ENCODE data around the gene CCDC85C. TPM values are rescaled to one million over a fixed set of nuclear protein-coding genes. Genes with fewer than 3 reads are reported as not detected.

CCDC85C gene
- total RNA-seq, 2 experiments from 2014 or later: 5.8 to 7.5 TPM

DNA sequence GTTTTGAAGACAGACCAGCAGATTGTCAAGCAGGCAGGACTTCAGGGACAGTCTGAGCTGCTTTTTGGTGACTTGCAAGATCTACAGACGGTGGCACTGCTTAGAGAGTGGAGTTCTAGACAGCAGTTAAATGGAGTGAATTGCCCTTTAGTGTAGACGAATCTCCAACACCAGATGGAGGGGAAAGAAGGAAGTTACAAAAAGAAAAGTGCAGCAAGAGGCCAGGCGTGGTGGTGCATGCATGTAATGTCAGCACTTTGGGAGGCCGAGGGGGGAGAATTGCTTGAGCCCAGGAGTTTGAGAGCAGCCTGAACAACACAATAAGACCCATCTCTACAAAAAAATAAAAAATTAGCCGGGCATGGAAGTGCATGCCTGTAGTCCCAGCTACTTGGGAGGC is 32.5 kb upstream of the CCDC85C start:
- Histone ChIP-seq H3K36me3 (ENCODE audit: insufficient read depth, low read length) (no peaks in the 10 kb centered on the region), H3K27me3 (ENCODE audit: control insufficient read depth in 1 of 2, insufficient read depth in 2 of 2, low read length in 2 of 2) (no peaks in the 10 kb centered on the region), H3K4me1 (ENCODE audit: insufficient read depth, low read length) (no peaks in the 10 kb centered on the region), H3K27ac (ENCODE audit: low read depth in 1 of 2, low read length in 2 of 2) (no peak overlapping the region), H3K4me3 (ENCODE audit: low read length) (no peak overlapping the region), H3K9me3 (ENCODE audit: control insufficient read depth in 1 of 2, insufficient read depth in 1 of 2, low read length in 2 of 2) (no peaks in the 10 kb centered on the region)
- intact Hi-C loops (cut with DNase I, micrococcal nuclease): no loop called here
- ChIA-PET CTCF (no interaction called here), POLR2A (no interaction called here)
- ATAC-seq (ENCODE audit: poor library complexity): no peak
- H3K9me3 Mint-ChIP-seq: no peaks in the 10 kb centered on the region
- no peak overlapping the region for H3K27ac Mint-ChIP-seq
- no peak for DNase-seq
- H3K27me3 Mint-ChIP-seq: no peaks in the 10 kb centered on the region
- no peaks in the 10 kb centered on the region for H3K4me1 Mint-ChIP-seq (ENCODE audit: low read depth)
- TF ChIP-seq, protein P1, sequence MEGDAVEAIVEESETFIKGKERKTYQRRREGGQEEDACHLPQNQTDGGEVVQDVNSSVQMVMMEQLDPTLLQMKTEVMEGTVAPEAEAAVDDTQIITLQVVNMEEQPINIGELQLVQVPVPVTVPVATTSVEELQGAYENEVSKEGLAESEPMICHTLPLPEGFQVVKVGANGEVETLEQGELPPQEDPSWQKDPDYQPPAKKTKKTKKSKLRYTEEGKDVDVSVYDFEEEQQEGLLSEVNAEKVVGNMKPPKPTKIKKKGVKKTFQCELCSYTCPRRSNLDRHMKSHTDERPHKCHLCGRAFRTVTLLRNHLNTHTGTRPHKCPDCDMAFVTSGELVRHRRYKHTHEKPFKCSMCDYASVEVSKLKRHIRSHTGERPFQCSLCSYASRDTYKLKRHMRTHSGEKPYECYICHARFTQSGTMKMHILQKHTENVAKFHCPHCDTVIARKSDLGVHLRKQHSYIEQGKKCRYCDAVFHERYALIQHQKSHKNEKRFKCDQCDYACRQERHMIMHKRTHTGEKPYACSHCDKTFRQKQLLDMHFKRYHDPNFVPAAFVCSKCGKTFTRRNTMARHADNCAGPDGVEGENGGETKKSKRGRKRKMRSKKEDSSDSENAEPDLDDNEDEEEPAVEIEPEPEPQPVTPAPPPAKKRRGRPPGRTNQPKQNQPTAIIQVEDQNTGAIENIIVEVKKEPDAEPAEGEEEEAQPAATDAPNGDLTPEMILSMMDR (IDR thresholded peaks at IDR 0.05): no peak
- H3K36me3 Mint-ChIP-seq (ENCODE audit: low read depth): no peaks in the 10 kb centered on the region
- H3K4me3 Mint-ChIP-seq: no peak overlapping the region

DNA sequence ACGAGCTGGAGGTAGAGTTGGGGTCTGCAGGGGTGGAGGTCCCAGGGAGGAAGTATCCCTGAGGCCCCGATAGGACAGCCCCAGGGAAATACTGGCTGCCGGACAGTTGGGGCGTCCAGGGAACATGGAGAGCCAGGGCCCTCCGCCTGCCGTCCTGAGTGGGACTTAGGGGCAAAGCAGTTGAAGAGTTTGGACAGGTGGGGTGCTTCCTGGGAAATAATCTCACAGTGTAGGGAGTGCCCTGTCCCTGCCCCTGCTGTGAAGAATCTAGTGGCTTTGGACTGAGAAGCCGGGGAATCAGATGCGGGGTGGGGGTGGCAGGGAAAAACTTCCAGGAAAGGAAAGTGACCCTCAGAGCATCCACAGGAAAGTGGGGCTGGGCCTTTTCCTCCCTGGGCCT is 31.1 kb upstream of the CCDC85C start:
- intact Hi-C loops (cut with DNase I, micrococcal nuclease): no loop called here
- no peak overlapping the region for H3K4me3 ChIP-seq (ENCODE audit: low read length)
- TF ChIP-seq, protein P1 (IDR thresholded peaks at IDR 0.05): no peak
- ATAC-seq (ENCODE audit: poor library complexity) (no peak), DNase-seq (no peak)
- H3K27me3 Mint-ChIP-seq: no peaks in the 10 kb centered on the region
- no peaks in the 10 kb centered on the region for H3K36me3 Mint-ChIP-seq (ENCODE audit: low read depth)
- H3K4me1 ChIP-seq (ENCODE audit: insufficient read depth, low read length): no peaks in the 10 kb centered on the region
- no peak overlapping the region for H3K4me3 Mint-ChIP-seq
- H3K36me3 ChIP-seq (ENCODE audit: insufficient read depth, low read length): no peaks in the 10 kb centered on the region
- ChIA-PET CTCF (no interaction called here), POLR2A (no interaction called here)
- H3K27me3 ChIP-seq (ENCODE audit: control insufficient read depth in 1 of 2, insufficient read depth in 2 of 2, low read length in 2 of 2): no peaks in the 10 kb centered on the region
- H3K9me3 ChIP-seq (ENCODE audit: control insufficient read depth in 1 of 2, insufficient read depth in 1 of 2, low read length in 2 of 2): no peaks in the 10 kb centered on the region
- H3K27ac Mint-ChIP-seq: no peak overlapping the region
- no peaks in the 10 kb centered on the region for H3K4me1 Mint-ChIP-seq (ENCODE audit: low read depth)
- no peaks in the 10 kb centered on the region for H3K9me3 Mint-ChIP-seq
- H3K27ac ChIP-seq (ENCODE audit: low read depth in 1 of 2, low read length in 2 of 2): no peak overlapping the region

DNA sequence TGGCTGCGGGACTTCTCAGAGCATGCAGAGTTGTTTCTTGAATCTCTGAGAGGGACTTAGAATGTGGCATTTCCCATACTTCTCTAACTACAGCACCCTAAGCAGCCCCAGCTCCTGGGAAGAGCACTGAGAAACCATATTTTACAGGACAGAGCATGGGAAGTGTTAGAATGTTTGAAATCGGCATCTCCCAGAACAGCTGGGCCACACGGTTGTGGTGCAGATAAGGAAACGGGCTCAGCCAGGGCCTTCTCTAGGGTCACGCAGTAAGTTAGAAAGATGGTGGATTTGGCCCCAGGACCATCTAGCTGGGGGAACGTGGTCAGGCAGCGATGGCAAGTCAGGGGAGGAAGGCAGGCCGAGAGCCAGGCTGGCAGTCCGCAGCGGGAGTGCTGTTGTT is 30.4 kb upstream of the CCDC85C start:
- TF ChIP-seq, protein P1 (IDR thresholded peaks at IDR 0.05): no peak
- H3K27me3 Mint-ChIP-seq: no peaks in the 10 kb centered on the region
- no peaks in the 10 kb centered on the region for H3K9me3 Mint-ChIP-seq
- DNase-seq (no peak), ATAC-seq (ENCODE audit: poor library complexity) (no peak)
- H3K4me1 Mint-ChIP-seq (ENCODE audit: low read depth): no peaks in the 10 kb centered on the region
- Histone ChIP-seq H3K27me3 (ENCODE audit: control insufficient read depth in 1 of 2, insufficient read depth in 2 of 2, low read length in 2 of 2) (no peaks in the 10 kb centered on the region), H3K4me1 (ENCODE audit: insufficient read depth, low read length) (no peaks in the 10 kb centered on the region), H3K9me3 (ENCODE audit: control insufficient read depth in 1 of 2, insufficient read depth in 1 of 2, low read length in 2 of 2) (no peaks in the 10 kb centered on the region), H3K4me3 (ENCODE audit: low read length) (no peak overlapping the region), H3K27ac (ENCODE audit: low read depth in 1 of 2, low read length in 2 of 2) (no peak overlapping the region), H3K36me3 (ENCODE audit: insufficient read depth, low read length) (no peaks in the 10 kb centered on the region)
- ChIA-PET POLR2A (no interaction called here), CTCF (no interaction called here)
- H3K36me3 Mint-ChIP-seq (ENCODE audit: low read depth): no peaks in the 10 kb centered on the region
- H3K4me3 Mint-ChIP-seq: no peak overlapping the region
- intact Hi-C loops (cut with DNase I, micrococcal nuclease): no loop called here
- H3K27ac Mint-ChIP-seq: no peak overlapping the region
